NCI-H2029 treated with DMSO at 0.1 percent for 48 hours (cell line): Measurements from ENCODE around the gene SERPINA3.
"Not testable (repeated sequence)": the region's sequence is repeated elsewhere in the genome, so short reads cannot be mapped to it uniquely, and the experiment has no call there.

Experiments used
- DNase-seq: peaks from one replicate; lab custom pipeline; 2025; lab: John Stamatoyannopoulos, UW

SERPINA3 gene

DNA sequence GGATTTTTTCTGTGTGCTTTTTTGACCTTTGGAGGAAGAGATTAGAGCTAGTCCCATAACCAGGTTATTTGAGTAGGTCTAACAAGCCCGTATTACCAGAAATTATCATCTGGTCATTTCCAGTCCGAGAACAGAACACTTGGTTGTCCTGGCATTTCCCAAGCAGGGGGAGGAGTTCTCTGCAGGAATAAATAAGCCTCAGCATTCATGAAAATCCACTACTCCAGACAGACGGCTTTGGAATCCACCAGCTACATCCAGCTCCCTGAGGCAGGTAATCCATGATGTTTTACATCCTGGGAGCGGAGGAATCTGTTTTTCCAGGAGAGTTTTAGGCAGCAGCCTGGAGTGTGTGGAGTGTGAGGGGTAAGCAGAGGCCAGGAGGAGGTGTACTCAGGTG lies at the start of gene SERPINA3:
SERPINA3 (plus strand) TSS at position 218 of the 400 bp plus-strand sequence. CDS start 2,051 bp downstream, outside the sequence.
- no peak for DNase-seq

DNA sequence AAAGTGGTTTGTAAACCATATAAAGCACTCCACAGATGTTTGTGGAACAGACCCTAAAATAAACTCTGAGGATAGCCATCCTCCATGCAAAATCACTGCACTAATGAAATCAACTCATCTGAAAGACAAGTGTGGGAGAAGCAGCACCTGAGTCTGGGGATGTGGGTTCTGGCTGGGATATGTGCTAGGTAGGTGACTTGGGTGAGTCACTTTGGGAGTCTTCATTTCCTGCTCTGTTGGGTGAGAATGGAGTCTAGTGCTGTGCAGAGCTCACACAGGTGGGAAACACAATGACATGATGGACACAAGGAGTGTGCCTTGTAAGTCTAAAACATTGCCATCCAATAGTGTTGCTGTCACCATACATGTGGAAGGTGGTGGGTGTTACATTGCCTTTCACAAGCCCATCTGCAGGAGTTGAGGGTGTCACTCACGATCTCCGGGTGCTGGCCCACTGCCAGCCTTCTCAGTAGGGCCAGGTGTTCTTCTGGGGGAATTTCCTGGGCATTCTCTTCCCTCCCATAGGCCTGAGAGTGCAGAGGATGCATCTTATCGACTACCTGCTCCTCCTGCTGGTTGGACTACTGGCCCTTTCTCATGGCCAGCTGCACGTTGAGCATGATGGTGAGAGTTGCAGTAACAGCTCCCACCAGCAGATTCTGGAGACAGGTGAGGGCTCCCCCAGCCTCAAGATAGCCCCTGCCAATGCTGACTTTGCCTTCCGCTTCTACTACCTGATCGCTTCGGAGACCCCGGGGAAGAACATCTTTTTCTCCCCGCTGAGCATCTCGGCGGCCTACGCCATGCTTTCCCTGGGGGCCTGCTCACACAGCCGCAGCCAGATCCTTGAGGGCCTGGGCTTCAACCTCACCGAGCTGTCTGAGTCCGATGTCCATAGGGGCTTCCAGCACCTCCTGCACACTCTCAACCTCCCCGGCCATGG lies 49.0 kb upstream of the SERPINA3 start:
- DNase-seq = no peak

GRCh38 chr14:94564381-94564780 lies 47.8 kb upstream of the SERPINA3 start:
- no peak for DNase-seq

DNA sequence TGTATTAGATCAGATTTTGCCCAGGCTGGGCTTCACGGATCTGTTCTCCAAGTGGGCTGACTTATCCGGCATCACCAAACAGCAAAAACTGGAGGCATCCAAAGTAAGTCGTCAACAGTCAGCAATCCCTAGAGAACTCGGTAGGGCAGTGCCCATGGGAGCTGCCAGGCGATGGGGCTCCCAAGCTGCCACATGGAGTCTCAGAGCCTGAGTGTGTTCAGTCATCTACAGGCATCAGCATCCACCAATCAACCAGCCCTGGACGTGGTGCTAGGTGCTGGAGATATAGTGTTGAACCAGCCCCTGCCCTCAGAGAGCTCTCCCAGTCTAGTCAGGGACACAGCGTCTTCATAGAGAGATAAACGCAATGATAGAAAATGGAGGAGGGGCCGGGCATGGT lies 44.0 kb upstream of the SERPINA3 start:
- DNase-seq = no peak

- DNase-seq = no peak
Observed at GRCh38 chr14:94569381-94570001, 42.7 kb upstream of the SERPINA3 start.

- no peak for DNase-seq
Observed at GRCh38 chr14:94570002-94570400, 42.2 kb upstream of the SERPINA3 start.

DNA sequence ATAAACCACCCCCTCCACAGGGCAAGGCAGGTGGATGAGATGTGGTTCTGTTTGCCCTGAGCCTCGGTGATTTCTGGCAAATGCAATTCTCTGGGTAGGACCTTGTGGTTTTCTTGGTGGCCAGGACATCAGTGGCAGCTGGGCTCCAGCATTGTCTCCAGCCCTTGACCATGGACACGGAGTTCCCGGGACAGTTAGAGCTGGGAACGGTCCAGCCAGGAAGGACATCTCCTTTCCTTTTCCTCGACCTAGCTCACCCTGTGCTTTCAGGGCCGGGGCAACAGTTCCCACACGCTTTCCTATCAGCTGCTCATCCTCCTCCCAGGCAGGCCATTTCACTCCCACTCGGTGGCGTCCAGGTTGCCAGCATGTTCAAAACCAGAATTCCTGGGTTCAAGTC lies 41.8 kb upstream of the SERPINA3 start:
- DNase-seq = no peak

DNA sequence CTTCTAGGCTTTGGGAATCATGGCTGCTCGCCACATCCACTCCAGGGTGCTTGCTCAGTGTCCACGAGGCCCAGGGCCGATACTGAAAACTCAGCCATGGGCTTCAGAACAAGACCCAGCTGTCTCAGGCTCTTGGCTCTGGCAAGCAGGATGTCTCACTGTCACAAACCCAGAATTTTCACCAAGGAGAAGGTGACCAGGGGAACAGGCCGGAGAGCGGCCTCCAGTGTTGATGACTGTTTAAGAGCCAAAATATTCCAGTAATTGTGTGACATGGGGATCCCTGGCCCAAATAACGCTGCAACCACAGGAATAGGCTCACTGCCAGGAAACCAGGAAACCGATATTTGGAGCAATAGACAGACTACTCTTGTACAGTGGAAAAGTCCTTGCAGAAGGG lies 40.8 kb upstream of the SERPINA3 start:
- no peak for DNase-seq

GRCh38 chr14:94571950-94572349 lies 40.2 kb upstream of the SERPINA3 start:
- DNase-seq = no peak

DNA sequence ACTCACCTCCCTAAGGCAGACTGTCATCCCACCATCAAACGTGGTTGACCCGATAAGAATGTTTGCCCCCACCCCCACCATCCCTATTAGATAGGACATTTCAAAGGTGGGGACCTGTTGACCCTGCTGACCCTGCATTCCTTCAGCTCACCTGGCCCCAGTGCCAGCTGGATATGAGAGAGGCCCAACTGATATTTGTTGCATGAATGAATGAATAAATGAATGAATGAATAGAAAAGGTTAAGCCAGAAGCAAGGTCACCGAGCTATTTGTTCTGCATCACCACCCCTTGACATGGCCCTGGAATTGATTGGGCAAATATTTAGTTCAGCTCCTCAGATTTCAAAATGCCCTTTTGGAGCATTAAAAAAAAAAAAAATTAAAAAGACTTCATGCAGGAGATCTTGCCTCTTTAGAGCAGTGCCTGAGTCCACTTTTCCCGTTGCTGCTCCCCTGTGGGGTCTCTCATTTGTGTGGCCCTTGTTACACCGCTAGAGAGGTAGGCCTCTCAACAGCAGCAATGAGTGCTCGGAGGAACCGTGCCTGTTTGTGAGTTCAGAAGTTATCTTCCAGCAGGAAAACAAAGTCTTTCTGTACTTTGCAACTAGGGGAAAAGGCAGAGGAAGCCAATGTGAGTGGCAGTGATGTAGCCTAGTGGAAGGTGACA lies 39.4 kb upstream of the SERPINA3 start:
- DNase-seq = no peak

- no peak for DNase-seq
Observed at GRCh38 chr14:94573475-94574277, 38.5 kb upstream of the SERPINA3 start.

- no peak for DNase-seq
Observed at GRCh38 chr14:94574336-94574735, 37.9 kb upstream of the SERPINA3 start.

DNA sequence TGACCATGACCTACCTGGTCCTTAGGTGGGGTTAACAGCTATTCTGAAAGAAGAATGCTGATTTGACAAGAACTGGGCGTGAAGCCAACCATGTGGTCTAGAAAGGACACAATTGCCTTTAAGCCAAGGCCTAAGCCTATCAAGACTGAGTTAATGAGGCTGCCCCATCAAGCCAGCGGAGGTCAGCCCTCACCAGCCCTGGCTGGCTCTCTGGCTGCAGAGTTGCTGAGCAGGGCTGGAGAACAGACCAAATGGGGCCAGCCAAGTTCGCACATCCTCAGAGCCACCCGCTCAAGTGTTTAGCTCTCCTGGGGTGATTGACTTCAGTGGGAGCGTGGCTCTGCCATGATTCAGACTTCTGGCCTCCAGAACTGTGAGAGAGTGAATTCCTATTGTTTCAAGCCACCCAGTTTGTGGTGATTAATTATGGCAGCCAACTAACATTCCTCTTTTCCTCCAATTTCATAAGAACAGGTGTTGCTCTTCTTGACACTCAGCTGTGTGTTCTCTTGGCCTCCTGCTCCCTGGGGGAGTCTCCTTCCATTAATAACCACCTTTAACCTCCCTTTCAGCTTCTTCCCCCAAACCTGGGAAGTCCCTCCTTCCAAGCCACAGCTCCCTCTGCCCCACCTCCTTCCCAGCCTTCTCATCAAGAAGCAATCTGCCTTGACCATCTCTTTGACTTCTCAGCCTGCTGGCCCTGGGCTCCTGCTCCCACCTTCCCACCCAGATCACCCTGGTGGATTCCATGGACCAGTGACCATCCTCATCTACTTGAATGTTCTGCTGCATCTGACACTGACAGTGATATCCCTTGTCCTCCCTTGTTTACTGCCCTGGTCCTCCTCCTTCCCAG lies 36.2 kb upstream of the SERPINA3 start:
- DNase-seq = no peak

DNA sequence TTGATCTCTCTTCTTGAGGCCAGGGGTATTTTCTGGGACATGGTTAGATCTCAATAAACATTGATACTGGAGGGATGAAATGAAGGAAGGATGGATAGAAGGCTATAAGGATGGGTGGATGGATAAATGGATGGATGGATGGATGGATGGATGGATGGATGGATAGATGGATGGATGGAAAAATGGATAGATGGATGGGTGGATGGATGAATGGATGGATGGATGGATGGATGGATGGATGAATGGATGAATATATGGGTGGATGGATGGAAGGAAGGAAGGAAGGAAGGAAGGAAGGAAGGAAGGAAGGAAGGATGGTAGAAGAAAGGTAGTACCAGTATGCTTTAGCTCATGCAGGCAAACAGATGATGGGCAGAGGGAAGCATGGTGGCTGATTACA lies 34.7 kb upstream of the SERPINA3 start:
- DNase-seq = not testable (repeated sequence)

DNA sequence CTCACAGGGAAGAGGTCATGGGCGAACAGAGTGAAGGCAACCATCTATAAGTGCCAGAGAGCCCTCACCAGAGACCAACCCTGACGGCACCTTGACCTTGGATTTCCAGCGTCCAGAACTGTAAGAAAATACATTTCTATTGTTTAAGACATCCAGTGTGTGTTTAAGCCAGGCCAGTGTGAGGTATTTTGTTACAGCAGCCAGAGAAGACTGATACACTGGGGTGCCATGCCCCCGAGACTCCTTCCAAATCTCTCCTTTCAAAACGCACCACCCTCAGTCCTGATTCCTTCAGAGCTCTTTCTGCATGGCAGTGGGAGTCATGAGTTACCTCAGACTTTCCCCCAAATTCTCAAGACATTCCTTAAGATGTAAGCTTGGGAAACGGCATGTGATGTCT lies 33.5 kb upstream of the SERPINA3 start:
- DNase-seq = no peak

- DNase-seq = no peak
Observed at GRCh38 chr14:94581127-94581999, 30.8 kb upstream of the SERPINA3 start, which contains the start of gene SERPINA5. SERPINA5 (plus strand) TSS chr14:94581426; CDS start chr14:94587363, 5,937 bp downstream.

DNA sequence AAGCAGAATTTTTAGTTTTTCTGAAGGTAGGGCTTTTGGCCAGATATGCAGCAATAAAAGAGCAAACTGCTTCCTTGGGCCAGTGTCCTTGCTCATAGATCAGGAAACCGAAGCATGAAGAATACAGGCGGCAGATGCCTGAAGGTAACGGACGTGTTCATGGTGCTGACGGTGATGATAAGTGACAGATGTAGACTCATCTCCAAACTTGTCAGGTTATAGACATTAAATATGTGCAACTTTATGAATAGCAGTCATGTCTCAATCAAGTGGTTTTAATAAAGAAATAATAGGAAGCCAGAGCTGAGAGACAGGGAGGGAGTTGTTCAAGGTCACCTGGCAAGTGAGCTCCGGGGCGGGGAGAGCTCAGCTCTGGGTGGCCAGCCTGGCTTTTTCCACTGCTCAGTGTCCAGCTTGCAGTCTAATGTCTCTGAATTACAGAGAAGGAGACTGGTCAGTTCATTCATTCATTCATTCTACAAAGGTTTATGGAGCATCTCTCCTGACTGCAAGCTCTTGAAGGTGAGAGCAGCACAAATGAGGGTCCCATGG lies 29.9 kb upstream of the SERPINA3 start:
- DNase-seq = no peak

GRCh38 chr14:94582851-94583250 lies 29.3 kb upstream of the SERPINA3 start:
- no peak for DNase-seq

DNA sequence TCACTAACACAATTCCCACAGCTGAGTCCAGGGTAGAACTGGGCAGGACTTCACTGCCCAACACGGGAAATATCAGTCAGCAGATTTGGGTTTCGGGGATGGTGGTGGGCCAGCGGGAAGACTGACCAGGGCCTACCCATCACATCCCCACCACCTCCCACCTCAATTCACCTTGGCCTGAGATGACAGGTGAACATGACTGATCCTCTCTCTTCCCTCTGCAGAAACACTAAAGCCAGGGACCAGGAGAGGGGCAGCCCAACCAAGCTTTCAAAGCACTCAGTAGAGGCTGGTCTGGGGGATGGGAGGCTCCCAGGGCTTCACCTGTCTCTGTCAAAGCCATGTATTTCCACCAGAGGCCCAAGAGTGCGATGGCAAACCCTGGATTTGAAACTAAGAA lies 28.6 kb upstream of the SERPINA3 start:
- DNase-seq = no peak
